HG03064 (cell line): ENCODE measurements around the gene EFCAB13.
"Not testable (repeated sequence)": the region's sequence is repeated elsewhere in the genome, so short reads cannot be mapped to it uniquely, and the experiment has no call there.

Experiments
- ATAC-seq: cut with Tn5 transposase; IDR thresholded peaks from one replicate; pipeline ENCODE4 v1.9.1; 2021; ENCODE audit warnings: low read depth; ENCODE audit not compliant: unreplicated experiment

The EFCAB13 gene

DNA sequence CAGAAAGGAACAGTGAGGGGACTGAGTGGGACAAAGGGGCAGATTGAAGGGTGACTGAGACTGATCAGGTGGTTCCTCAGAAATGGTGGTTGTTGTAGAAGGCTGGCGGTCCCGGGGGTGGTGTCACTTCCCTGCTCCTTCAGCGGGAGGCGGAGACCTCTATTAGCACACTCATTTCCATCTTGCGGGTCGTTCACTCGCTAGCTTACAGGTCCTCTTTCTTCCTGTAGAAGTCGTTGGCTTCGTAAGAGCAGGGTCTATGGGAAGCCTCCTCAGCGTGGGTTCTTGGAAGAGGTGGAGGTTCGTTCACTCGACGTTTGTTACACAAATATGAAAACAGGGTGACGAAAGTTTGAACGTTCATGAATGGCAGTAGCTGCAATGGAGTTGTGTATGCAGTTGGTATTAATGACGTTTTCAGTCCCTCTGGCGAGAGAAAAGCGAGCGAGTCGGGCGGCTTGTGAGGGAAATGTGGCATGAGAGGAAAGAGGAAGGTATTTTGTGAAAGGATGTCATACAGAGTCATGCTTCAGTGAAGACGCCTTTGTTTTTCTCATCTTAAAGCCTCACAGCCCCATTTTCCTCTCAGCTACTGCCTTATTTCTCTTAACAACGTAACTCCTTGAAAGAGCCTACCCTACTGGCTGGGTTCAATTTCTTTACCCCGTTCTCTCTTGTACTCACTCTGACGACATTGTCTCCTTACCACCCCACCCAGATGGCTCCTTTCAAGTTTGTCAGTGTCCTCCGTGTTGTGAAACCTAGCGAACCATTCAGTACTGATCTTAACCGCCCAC, 667 bp downstream of the EFCAB13 start:
- no peak for ATAC-seq

DNA sequence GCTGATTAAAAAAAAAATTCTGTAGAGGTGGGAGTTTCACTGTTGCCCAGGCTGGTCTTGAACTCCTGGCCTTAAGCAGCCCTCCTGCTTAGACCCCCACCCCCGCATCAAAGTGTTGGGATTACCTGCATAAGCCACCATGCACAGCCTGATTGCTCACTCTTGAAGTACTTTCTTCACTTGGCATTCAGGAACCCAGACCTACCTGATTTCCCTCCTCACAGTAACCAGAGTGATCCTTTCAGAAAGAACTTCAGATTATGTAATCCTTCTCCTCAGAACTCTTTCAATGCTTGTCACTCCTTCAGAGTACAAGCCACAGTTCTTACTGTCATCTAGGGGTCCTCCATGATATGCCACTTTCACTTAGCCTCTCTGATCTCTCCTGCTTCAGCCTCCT, 1.4 kb downstream of the EFCAB13 start:
- no peak for ATAC-seq

DNA sequence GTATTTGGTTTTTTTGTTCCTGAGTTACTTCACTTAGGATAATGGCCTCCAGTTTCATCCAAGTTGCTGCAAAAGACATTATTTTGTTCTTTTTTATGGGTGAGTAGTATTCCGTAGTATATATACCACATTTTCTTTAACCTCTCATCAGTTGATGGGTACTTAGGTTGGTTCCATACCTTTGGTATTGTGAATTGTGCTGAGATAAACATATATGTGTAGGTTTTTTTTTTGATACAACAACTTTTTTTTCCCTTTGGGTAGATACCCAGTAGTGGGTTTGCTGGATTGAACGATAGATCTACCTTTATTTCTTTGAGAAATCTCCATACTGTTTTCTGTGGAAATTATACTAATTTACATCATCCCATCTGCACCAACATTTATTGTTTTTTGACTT, 6.8 kb downstream of the EFCAB13 start:
- ATAC-seq: no peak

- no peak for ATAC-seq
Measured at GRCh38 chr17:47332287-47332686, 8.5 kb downstream of the EFCAB13 start.

- no peak for ATAC-seq
Measured at GRCh38 chr17:47335101-47335936, 11.6 kb downstream of the EFCAB13 start.

DNA sequence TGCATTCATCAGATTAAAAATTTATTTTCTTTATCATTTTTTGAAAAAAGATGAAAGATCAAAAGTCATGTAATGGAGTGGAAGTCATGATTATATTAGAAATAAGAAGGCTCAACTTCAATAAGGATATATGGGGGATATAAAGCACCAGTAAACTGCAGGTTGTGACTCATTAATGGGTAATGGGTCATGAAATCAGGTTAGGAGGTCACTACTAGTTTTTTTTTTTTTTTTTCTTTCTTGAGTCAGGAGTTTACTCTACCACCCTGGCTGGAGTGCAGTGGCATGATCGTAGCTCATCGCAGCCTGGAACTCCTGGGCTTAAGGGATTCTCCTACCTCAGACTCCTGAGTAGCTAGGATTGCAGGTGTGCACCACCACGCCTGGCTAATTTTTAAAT, 14.3 kb downstream of the EFCAB13 start:
- ATAC-seq: no peak

GRCh38 chr17:47352848-47353247, 29.1 kb downstream of the EFCAB13 start:
- ATAC-seq: no peak

DNA sequence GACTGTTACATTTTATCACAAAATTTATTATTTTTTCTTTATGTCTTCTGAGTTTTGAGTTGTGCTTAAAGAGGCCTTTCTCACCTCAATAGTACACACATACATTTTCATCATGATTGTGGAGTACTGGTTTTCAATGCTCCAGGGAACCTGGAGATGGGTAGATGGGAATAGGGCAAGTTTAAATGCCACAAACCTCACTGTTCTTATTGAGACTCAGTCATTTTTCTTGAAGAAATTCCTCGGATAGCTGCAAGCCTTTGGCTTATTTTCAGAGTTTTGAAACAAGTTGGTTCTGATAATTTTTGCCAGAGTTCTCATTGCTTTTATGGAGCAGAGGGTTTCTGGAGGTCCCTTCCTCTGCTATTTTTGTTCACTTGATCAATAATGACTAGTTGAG, 34.9 kb downstream of the EFCAB13 start:
- no peak for ATAC-seq

DNA sequence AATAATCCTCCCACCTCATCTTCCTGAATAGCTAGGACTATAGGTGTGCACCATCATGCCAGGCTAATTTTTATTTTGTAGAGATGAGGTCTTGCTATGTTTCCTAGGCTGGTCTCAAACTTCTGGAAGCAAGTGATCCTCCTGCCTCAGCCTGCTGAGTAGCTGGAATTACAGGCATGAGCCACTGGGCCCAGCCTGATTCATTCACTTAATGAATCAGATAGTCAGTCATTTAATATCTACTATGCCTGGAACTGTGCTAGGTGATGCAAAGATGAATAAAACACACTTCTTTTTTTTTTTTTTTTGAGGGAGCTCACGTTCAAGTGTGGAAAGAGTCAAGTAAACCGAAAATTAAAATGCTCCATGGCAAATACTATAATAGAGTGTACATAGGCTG, 39.4 kb downstream of the EFCAB13 start:
- ATAC-seq: no peak

DNA sequence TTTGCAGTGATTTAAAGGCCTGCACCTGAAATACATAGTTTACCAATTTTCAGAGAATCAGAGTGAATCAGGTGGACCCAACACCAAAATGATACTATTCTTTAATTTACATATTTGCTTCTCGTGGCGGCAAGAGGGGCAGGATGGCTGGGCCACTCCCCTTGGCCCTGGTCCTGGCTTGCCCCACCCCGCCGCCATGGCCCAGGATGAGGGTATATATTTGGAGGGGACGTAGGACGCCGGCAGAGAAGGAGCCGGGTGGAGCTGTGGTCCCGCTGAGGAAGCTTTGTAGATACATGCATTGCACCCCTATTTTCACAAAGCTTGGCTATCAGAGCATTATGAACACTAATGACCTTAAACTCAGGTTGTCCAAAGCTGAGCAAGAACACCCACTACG, 43.5 kb downstream of the EFCAB13 start:
- no peak for ATAC-seq

DNA sequence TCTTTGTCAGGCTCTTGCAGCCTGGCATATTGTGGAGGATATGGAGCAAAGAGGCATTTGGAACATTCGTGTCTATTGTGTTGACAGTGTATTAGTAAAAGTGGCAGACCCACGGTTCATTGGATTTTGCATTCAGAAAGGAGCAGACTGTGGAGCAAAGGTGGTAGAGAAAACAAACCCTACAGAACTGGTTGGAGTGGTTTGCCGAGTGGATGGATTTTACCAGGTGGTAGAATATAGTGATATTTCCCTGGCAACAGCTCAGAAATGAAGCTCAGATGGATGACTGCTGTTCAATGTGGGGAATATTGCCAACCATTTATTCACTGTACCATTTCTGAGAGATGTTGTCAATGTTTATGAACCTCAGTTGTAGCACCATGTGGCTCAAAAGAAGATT, 44.5 kb downstream of the EFCAB13 start:
- ATAC-seq: no peak

- not testable (repeated sequence) for ATAC-seq
Measured at GRCh38 chr17:47370899-47371298, 47.1 kb downstream of the EFCAB13 start.

DNA sequence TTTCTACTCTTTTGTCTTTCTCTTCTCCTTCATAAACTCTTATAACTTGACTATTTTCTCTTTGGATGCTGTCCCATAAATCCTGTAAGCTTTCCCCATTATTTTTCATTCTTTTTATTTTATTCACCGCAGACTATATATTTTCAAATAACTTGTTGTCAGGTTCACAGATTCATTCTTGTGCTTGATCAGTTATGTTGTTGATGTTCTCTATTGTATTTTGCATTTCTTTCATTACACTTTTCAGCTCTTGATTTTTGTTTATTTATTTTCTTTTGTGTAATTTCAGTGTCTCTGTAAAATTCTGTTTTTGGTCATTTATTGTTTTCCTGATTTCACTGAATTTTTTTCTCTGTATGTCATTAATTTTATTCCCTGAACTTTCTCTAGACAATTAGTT, 49.2 kb downstream of the EFCAB13 start:
- ATAC-seq: no peak

DNA sequence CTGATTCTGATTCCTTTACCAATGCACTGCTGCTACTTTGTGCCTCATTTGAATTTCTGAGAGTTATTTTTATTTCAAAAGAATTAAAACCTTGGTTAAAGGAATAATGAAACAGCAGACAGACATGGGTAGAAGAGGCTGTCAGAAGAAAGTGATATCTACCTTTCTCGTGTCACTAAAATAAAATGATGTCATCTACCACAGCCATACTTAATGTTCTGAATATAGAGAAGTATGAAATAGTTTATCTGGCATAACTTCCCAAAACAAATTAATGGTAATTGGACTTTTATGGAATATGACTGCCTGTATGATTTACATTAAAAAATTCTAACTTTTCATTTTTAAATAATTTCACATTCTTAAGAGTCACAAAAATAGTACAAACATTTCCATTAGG, 52.5 kb downstream of the EFCAB13 start:
- ATAC-seq: no peak

- no peak for ATAC-seq
Measured at GRCh38 chr17:47388825-47389224, 65.1 kb downstream of the EFCAB13 start.

- ATAC-seq: not testable (repeated sequence)
Measured at GRCh38 chr17:47397532-47398128, 73.9 kb downstream of the EFCAB13 start.

- ATAC-seq: no peak
Measured at GRCh38 chr17:47400333-47400732, 76.6 kb downstream of the EFCAB13 start.

GRCh38 chr17:47401100-47401499, 77.3 kb downstream of the EFCAB13 start:
- ATAC-seq: no peak

DNA sequence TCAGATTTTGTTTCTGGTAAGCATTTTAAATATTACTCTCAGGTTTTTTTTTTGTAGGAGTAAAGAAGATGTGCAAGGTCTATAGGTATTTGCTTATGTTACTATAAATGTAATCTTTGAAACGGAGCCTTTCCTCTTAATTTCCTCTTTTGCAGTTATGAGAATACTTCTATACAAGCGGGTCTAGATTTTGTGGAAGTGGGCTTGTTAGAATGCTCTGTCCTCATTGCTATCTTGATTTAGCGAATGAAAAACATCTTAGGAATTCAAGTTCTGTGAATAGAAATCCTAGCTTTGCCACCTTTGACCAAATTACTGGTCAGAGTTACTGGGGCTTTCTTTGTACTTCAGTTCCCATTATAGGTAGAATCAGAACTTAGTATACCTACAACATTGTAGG, 80.3 kb downstream of the EFCAB13 start:
- ATAC-seq: no peak

DNA sequence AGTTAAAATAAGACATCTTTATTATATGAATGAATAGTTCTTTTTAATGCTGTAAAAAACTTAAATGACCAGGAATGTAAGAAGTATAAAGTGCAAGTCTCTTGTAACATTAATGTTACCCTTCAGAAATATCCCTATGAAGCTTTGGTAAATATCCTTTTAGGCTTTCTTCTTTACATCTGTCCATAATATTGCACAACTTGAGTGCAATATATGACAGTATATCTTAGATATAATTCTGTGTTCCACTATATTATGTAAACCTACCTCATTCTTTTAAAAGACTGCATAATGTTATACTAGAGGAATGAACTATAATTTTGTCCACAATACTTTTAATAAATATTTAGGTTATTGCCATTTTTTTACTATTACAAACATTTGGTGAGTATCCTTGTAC, 81.1 kb downstream of the EFCAB13 start:
- no peak for ATAC-seq

GRCh38 chr17:47413872-47414271, 90.1 kb downstream of the EFCAB13 start:
- ATAC-seq: no peak
